IMR-90 (cell line): ENCODE data around the gene CEP57L1. TPM values are rescaled to one million over a fixed set of nuclear protein-coding genes. Genes with fewer than 3 reads are reported as not detected.

Experiments
- ATAC-seq: fragments of 200-7000 bp; cut with Tn5 transposase; 2 replicates; pipeline ENCODE4 v1.9.1; 2020; ENCODE audit warnings: low read depth, mild to moderate bottlenecking, moderate library complexity
- BruUV-seq: library from RNA; stranded (reverse); fragments of 400-500 nt; replicated peaks from 2 replicates; lab custom pipeline; 2021; lab: Mats Ljungman, UMichigan
- CTCF ChIA-PET: fragments of 300-600 bp; formaldehyde crosslinking; extraction: SDS; loops from one replicate; lab custom pipeline; 2021; ENCODE audit warnings: antibody characterized with exemption; lab: Yijun Ruan, JAX
- POLR2A ChIA-PET: fragments of 300-600 bp; sonication (Branson Sonifier 250); formaldehyde crosslinking; loops from one replicate; lab custom pipeline; 2022; ENCODE audit warnings: antibody characterized with exemption; ENCODE audit not compliant: unreplicated experiment; lab: Charles Lee
- DNase-seq: peaks from one replicate; pipeline ENCODE4 v3.0.0; 2013
- H2AFZ ChIP-seq: replicated peaks from 2 replicates; pipeline ENCODE3; 2013; ENCODE audit warnings: low read length, mild to moderate bottlenecking; ENCODE audit not compliant: poor library complexity
- H2AK5ac ChIP-seq: 2 replicates; pipeline ENCODE4 v1.6.1; 2013; ENCODE audit warnings: low read depth, low read length, inconsistent platforms
- H2AK9ac ChIP-seq: replicated peaks from 2 replicates; pipeline ENCODE3; 2013; ENCODE audit warnings: mild to moderate bottlenecking, low read depth, low read length, moderate library complexity; ENCODE audit not compliant: poor library complexity
- H2BK120ac ChIP-seq: 2 replicates; pipeline ENCODE4 v1.6.1; 2013; ENCODE audit warnings: low read depth, low read length, inconsistent platforms
- H2BK15ac ChIP-seq: 3 replicates; pipeline ENCODE4 v1.6.1; 2013; ENCODE audit warnings: low read depth, low read length, inconsistent platforms
- H2BK20ac ChIP-seq: 2 replicates; pipeline ENCODE4 v1.6.1; 2013; ENCODE audit warnings: low read depth, mild to moderate bottlenecking, inconsistent platforms, low read length, moderate library complexity
- H2BK5ac ChIP-seq: 2 replicates; pipeline ENCODE4 v1.6.1; 2013; ENCODE audit warnings: mild to moderate bottlenecking, low read depth, low read length, inconsistent platforms; ENCODE audit not compliant: poor library complexity, severe bottlenecking
- H3K14ac ChIP-seq: replicated peaks from 2 replicates; pipeline ENCODE4 v1.6.1; 2013; ENCODE audit warnings: low read depth, low read length, inconsistent platforms
- H3K18ac ChIP-seq: 2 replicates; pipeline ENCODE4 v1.6.1; 2013; ENCODE audit warnings: low read depth, low read length, control low read depth
- H3K23ac ChIP-seq: 2 replicates; pipeline ENCODE4 v1.6.1; 2013; ENCODE audit warnings: low read depth, low read length, inconsistent platforms
- H3K27ac ChIP-seq: 2 replicates; pipeline ENCODE4 v1.5.1; 2013; ENCODE audit warnings: mild to moderate bottlenecking, control low read depth, low read length; ENCODE audit not compliant: insufficient read depth
- H3K27me3 ChIP-seq: 2 replicates; pipeline ENCODE4 v1.6.1; 2013; ENCODE audit warnings: low read length; ENCODE audit not compliant: control insufficient read depth, insufficient read depth
- H3K36me3 ChIP-seq: 2 replicates; pipeline ENCODE4 v1.6.1; 2013; ENCODE audit warnings: low read length, mixed read lengths; ENCODE audit not compliant: control insufficient read depth, insufficient read depth
- H3K4ac ChIP-seq: 2 replicates; pipeline ENCODE4 v1.6.1; 2013; ENCODE audit warnings: low read depth, low read length, inconsistent platforms
- H3K4me1 ChIP-seq: 2 replicates; pipeline ENCODE4 v1.6.1; 2013; ENCODE audit warnings: low read length, mixed read lengths; ENCODE audit not compliant: control insufficient read depth, insufficient read depth
- H3K4me2 ChIP-seq: 2 replicates; pipeline ENCODE4 v1.6.1; 2013; ENCODE audit warnings: low read depth, mild to moderate bottlenecking, control low read depth, low read length, moderate library complexity
- H3K4me3 ChIP-seq: 2 replicates; pipeline ENCODE4 v1.5.1; 2013; ENCODE audit warnings: low read depth, mild to moderate bottlenecking, control low read depth, low read length, moderate library complexity; ENCODE audit not compliant: insufficient read depth
- H3K56ac ChIP-seq: 2 replicates; pipeline ENCODE4 v1.6.1; 2013; ENCODE audit warnings: low read length, inconsistent platforms; ENCODE audit not compliant: insufficient read depth; ENCODE audit errors: extremely low read depth
- H3K79me1 ChIP-seq, 2 experiments: 2 replicates each; pipeline ENCODE4 v1.6.1; 2013; ENCODE audit warnings: low read length in 2 of 2, inconsistent platforms in 1 of 2, low read depth in 1 of 2
- H3K9ac ChIP-seq: 2 replicates; pipeline ENCODE4 v1.6.1; 2013; ENCODE audit warnings: low read depth, low read length, control low read depth
- H3K9me1 ChIP-seq: 2 replicates; pipeline ENCODE4 v1.6.1; 2013; ENCODE audit warnings: low read length, inconsistent platforms; ENCODE audit not compliant: insufficient read depth
- H3K9me3 ChIP-seq: 2 replicates; pipeline ENCODE4 v1.6.1; 2013; ENCODE audit warnings: low read length; ENCODE audit not compliant: control insufficient read depth, insufficient read depth
- H4K20me1 ChIP-seq: 2 replicates; pipeline ENCODE4 v1.6.1; 2013; ENCODE audit warnings: low read length, inconsistent platforms; ENCODE audit not compliant: insufficient read depth
- H4K5ac ChIP-seq: 2 replicates; pipeline ENCODE4 v1.6.1; 2013; ENCODE audit warnings: mild to moderate bottlenecking, low read depth, low read length, control low read depth
- H4K8ac ChIP-seq, 2 experiments: 2 replicates each; pipeline ENCODE4 v1.6.1; 2013; ENCODE audit warnings: low read depth in 2 of 2, low read length in 2 of 2, control low read depth in 1 of 2, inconsistent platforms in 1 of 2
- H4K91ac ChIP-seq: 2 replicates; pipeline ENCODE4 v1.6.1; 2013; ENCODE audit warnings: low read depth, low read length, inconsistent platforms; ENCODE audit not compliant: insufficient read depth
- BHLHE40 ChIP-seq: fragments of 150-350 bp; IDR thresholded peaks from 2 replicates; pipeline ENCODE4 v1.6.1; 2016; ENCODE audit warnings: mild to moderate bottlenecking, low read depth, low read length
- CEBPB ChIP-seq: IDR thresholded peaks from 2 replicates; pipeline ENCODE4 v1.6.1; 2012; ENCODE audit warnings: low read depth, low read length, improper control_type of control experiment
- MAFK ChIP-seq: IDR thresholded peaks from 2 replicates; pipeline ENCODE4 v1.6.1; 2012; ENCODE audit warnings: low read depth, low read length, improper control_type of control experiment
- POLR2A ChIP-seq: IDR thresholded peaks from 2 replicates; pipeline ENCODE4 v1.6.1; 2012; ENCODE audit warnings: mild to moderate bottlenecking, low read depth, low read length
- RAD21 ChIP-seq: IDR thresholded peaks from 2 replicates; pipeline ENCODE4 v1.6.1; 2012; ENCODE audit warnings: low read length, improper control_type of control experiment
- RCOR1 ChIP-seq: IDR thresholded peaks from 2 replicates; pipeline ENCODE4 v1.6.1; 2012; ENCODE audit warnings: mild to moderate bottlenecking, low read length, improper control_type of control experiment; ENCODE audit not compliant: insufficient replicate concordance
- WGBS, 2 experiments: methylation state at CpG; one replicate each; pipeline versions ENCODE4 v1.1.5 to v1.1.7; 2013; ENCODE audit warnings: missing lambda C conversion rate in 2 of 2; ENCODE audit not compliant: insufficient read length in 1 of 2; ENCODE audit errors: extremely low coverage in 2 of 2; 5-methylcytosine and 5-hydroxymethylcytosine counted together
- dilution Hi-C: fragments of 300-500 bp; cut with HindIII; formaldehyde crosslinking; loops from one replicate; pipeline ENCODE4 v1.14.3; 2018; ENCODE audit warnings: low sequenced_read_pairs; ENCODE audit not compliant: unreplicated experiment
- in situ Hi-C: fragments of 300-500 bp; cut with MboI; formaldehyde crosslinking; loops from 3 replicates; pipeline ENCODE4 v1.14.3; 2019; ENCODE audit warnings: low sequenced_read_pairs, inconsistent platforms, mixed read lengths
- intact Hi-C: fragments of 100-400 bp; cut with micrococcal nuclease; formaldehyde crosslinking; loops from 2 replicates; pipeline ENCODE4 v1.10.0; 2022
- polyA plus RNA-seq, 3 experiments: library from polyadenylated mRNA; depleted of rRNA; stranded (reverse); fragments of >200 nt; gene quantifications; 2 replicates each; pipeline ENCODE4 v1.2.3, GENCODE V29; 2012; ENCODE audit warnings: low replicate concordance in 1 of 3
- total RNA-seq: library from RNA; depleted of rRNA; stranded (reverse); fragments of >200 nt; gene quantifications from 2 replicates; pipeline ENCODE4 v1.2.3, GENCODE V29; 2012

CEP57L1 gene
- total and polyA plus RNA-seq, 2 of the 4 experiments (the other 2 are of a cell fraction): 10.3 to 21.9 TPM

DNA sequence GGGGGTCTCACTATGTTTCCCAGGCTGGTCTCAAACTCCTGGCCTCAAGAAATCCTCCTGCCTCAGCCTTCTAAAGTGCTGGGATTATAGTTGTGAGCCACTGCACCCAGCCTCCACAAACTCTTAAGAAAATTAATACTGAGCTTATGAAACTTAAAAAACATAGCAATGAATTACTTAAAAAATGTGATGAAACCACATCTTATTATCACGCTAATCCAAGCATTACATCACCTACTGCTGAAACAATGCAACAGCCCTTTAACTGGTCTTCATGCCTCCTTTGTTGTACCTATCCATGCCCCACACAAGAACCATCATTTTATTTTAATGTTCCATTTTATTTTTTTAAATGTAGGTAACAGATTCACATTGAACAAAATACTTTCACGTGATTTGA, 25.6 kb upstream of the CEP57L1 start:
- no peak overlapping the region for H3K4ac ChIP-seq
- TF ChIP-seq MAFK (no peak), BHLHE40 (no peak), POLR2A (no peak), RAD21 (no peak), CEBPB (peak; percentile 15; the same call in 1 of the 2 replicates), RCOR1 (no peak)
- ATAC-seq: no peak
- no peak overlapping the region for H3K27ac ChIP-seq
- peaks cover 7 to 9% of the 10 kb centered on the region in 2 experiments; a peak in 3 of 4 replicates for H3K79me1 ChIP-seq
- H2BK5ac ChIP-seq: no peak overlapping the region
- no peak overlapping the region for H3K9ac ChIP-seq
- no CpG with 5 or more reads among the region's 2 CpGs for WGBS, 2 experiments
- in situ Hi-C loops (loop anchor here (5.0 to 10.0 kb wide), 2 partner anchors 165 to 527 kb away; no protein-coding TSS in a partner anchor), dilution Hi-C loops (loop anchor here (25.0 kb wide), 1 partner anchor 532 kb away; no protein-coding TSS in a partner anchor), intact Hi-C loops (loop anchor here (5.0 to 10.0 kb wide), 5 partner anchors 62 to 512 kb away; no protein-coding TSS in a partner anchor)
- H2BK15ac ChIP-seq: no peak overlapping the region
- no peaks in the 10 kb centered on the region for H3K4me1 ChIP-seq
- H3K23ac ChIP-seq: 0 out of 2 replicates have a peak overlapping the region, but pooled peaks have one; percentile 42
- POLR2A ChIA-PET: no interaction called here
- H2AFZ ChIP-seq: no peak overlapping the region
- H4K20me1 ChIP-seq: no peaks in the 10 kb centered on the region
- H4K5ac ChIP-seq: no peak overlapping the region
- H3K56ac ChIP-seq: no peak overlapping the region
- H2BK120ac ChIP-seq: no peak overlapping the region
- no peaks in the 10 kb centered on the region for H3K36me3 ChIP-seq
- no TSS peak for BruUV-seq
- DNase-seq: no peak
- H2AK9ac ChIP-seq: no peak overlapping the region
- no peak overlapping the region for H4K91ac ChIP-seq
- no peaks in the 10 kb centered on the region for H3K27me3 ChIP-seq
- H2AK5ac ChIP-seq: no peak overlapping the region
- H3K4me3 ChIP-seq: no peak overlapping the region
- no peak overlapping the region for H4K8ac ChIP-seq
- peaks cover 3% of the 10 kb centered on the region; the same call in 1 of the 2 replicates for H3K9me1 ChIP-seq
- no peak overlapping the region for H3K4me2 ChIP-seq
- H3K14ac ChIP-seq: no peak overlapping the region
- H3K18ac ChIP-seq: no peak overlapping the region
- CTCF ChIA-PET: interaction anchor here (0.5 kb wide), 1 partner anchor 183 kb away, joined by 7 read pairs; no protein-coding TSS in a partner anchor
- no peaks in the 10 kb centered on the region for H3K9me3 ChIP-seq
- no peak overlapping the region for H2BK20ac ChIP-seq
